ENCODE results near the gene TMEM209.

- TF ChIP-seq CTCF (IDR thresholded peaks at IDR 0.05; ENCODE audit: insufficient read depth, low read depth, low read length) (no peak), EZH2 (IDR thresholded peaks at IDR 0.05; ENCODE audit: insufficient read depth, low read length) (no peak)
These were observed 47.5 kb downstream of the TMEM209 start for GRCh38 chr7:130157700-130158099.

Data from astrocyte (in vitro differentiated cells and primary cell).